KMS-11 (cell line): ENCODE data around the gene ATG101.

Source experiments
- H2AFZ ChIP-seq: fragments of 200-600 bp; sonication (generic); 2 replicates; pipeline ENCODE4 v1.6.1; 2016; ENCODE audit warnings: antibody characterized with exemption, mixed run types, low read depth
- H3K27ac ChIP-seq: fragments of 200-600 bp; sonication (generic); 2 replicates; pipeline ENCODE4 v1.6.1; 2016; ENCODE audit warnings: mild to moderate bottlenecking, mixed run types
- H3K27me3 ChIP-seq: fragments of 200-600 bp; sonication (generic); 2 replicates; pipeline ENCODE4 v1.6.1; 2017; ENCODE audit warnings: mild to moderate bottlenecking, low read depth, mixed run types, moderate library complexity; ENCODE audit not compliant: insufficient read depth
- H3K36me3 ChIP-seq: fragments of 200-600 bp; sonication (generic); 2 replicates; pipeline ENCODE4 v1.6.1; 2017; ENCODE audit warnings: mild to moderate bottlenecking, mixed run types; ENCODE audit not compliant: insufficient read depth
- H3K4me1 ChIP-seq: fragments of 200-600 bp; sonication (generic); 2 replicates; pipeline ENCODE4 v1.6.1; 2016; ENCODE audit warnings: mild to moderate bottlenecking, low read depth, mixed run types; ENCODE audit not compliant: poor library complexity, severe bottlenecking
- H3K4me2 ChIP-seq: fragments of 200-600 bp; sonication (generic); 2 replicates; pipeline ENCODE4 v1.7.0; 2016; ENCODE audit warnings: mild to moderate bottlenecking, mixed run types
- H3K4me3 ChIP-seq: fragments of 200-600 bp; sonication (generic); IDR thresholded peaks from 2 replicates; pipeline ENCODE4 v1.6.1; 2017; ENCODE audit warnings: low read depth, low read length, mixed read lengths; ENCODE audit not compliant: insufficient read depth
- H3K79me2 ChIP-seq: fragments of 200-600 bp; sonication (generic); 2 replicates; pipeline ENCODE4 v1.6.1; 2016; ENCODE audit warnings: low read depth, mixed run types; ENCODE audit not compliant: insufficient read depth
- H3K9ac ChIP-seq: fragments of 200-600 bp; sonication (generic); 2 replicates; pipeline ENCODE4 v1.6.1; 2016; ENCODE audit warnings: mild to moderate bottlenecking, mixed run types
- H4K20me1 ChIP-seq: fragments of 200-600 bp; sonication (generic); 2 replicates; pipeline ENCODE4 v1.6.1; 2016; ENCODE audit warnings: mild to moderate bottlenecking, mixed run types; ENCODE audit not compliant: insufficient read depth
- TF ChIP-seq, protein P1 (sequence below): fragments of 200-600 bp; sonication (generic); conservative IDR thresholded peaks from 2 replicates; pipeline ENCODE4 v1.6.1; 2017; ENCODE audit warnings: low read depth, mild to moderate bottlenecking, antibody characterized with exemption, low read length, moderate library complexity, mixed read lengths

The ATG101 gene

DNA sequence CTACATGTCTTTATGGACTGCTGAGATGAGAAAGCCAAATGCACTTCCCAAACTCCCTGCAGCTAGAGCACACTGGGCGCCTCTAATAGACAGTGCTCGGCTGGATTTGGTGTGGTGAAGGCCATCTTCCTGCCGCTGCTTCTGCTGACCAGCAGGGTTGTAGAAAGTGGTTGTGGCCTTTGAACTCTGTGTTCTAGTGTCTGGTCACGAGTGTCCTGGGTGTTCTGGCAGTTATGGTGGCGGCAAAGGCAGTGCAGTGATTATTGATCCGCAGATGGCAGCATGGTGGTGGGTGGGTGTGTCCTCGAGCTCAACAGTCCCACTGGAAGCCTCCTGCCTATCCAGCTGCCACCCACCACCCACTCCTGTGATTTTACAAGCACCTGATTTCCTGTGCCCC, 53.1 kb downstream of the ATG101 start:
- TF ChIP-seq, protein P1, sequence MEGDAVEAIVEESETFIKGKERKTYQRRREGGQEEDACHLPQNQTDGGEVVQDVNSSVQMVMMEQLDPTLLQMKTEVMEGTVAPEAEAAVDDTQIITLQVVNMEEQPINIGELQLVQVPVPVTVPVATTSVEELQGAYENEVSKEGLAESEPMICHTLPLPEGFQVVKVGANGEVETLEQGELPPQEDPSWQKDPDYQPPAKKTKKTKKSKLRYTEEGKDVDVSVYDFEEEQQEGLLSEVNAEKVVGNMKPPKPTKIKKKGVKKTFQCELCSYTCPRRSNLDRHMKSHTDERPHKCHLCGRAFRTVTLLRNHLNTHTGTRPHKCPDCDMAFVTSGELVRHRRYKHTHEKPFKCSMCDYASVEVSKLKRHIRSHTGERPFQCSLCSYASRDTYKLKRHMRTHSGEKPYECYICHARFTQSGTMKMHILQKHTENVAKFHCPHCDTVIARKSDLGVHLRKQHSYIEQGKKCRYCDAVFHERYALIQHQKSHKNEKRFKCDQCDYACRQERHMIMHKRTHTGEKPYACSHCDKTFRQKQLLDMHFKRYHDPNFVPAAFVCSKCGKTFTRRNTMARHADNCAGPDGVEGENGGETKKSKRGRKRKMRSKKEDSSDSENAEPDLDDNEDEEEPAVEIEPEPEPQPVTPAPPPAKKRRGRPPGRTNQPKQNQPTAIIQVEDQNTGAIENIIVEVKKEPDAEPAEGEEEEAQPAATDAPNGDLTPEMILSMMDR, result no peak
- Histone ChIP-seq H3K4me3 (no peak overlapping the region), H3K4me2 (no peak overlapping the region), H3K79me2 (no peaks in the 10 kb centered on the region), H2AFZ (no peak overlapping the region), H3K9ac (no peak overlapping the region), H4K20me1 (no peaks in the 10 kb centered on the region), H3K27me3 (peaks cover 5% of the 10 kb centered on the region; the same call in 1 of the 2 replicates), H3K27ac (no peak overlapping the region), H3K4me1 (peaks cover 43% of the 10 kb centered on the region), H3K36me3 (no peaks in the 10 kb centered on the region)

- Histone ChIP-seq H3K4me3 (no peak overlapping the region), H2AFZ (no peak overlapping the region), H3K9ac (no peak overlapping the region), H3K27ac (no peak overlapping the region), H3K4me2 (no peak overlapping the region), H3K79me2 (no peaks in the 10 kb centered on the region), H3K4me1 (peaks cover 35% of the 10 kb centered on the region), H3K36me3 (no peaks in the 10 kb centered on the region), H4K20me1 (no peaks in the 10 kb centered on the region), H3K27me3 (peaks cover 5% of the 10 kb centered on the region; the same call in 1 of the 2 replicates)
- TF ChIP-seq, protein P1, result no peak
These were observed 53.9 kb downstream of the ATG101 start for GRCh38 chr12:52123487-52124186.

DNA sequence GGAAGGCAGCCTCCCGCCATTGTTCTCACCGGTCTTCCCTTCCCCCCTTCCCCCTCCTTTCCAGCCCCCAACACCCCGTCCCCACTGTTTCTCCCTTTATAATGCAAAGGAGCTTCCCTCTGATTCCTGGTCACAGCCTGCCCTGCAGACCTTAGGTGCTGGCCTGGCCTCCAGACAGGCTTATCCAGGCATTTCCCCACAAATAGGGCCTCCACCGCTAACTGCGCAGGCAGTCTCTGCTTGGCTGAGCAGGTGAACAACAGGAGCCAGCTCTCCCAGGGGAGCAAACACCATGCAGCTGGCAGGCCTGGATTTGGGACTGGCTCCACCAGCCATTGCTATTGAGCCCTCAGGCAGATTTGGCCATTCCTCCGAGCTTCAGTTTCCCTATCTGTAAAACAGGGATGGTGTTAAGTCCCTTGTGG, 55.7 kb downstream of the ATG101 start:
- Histone ChIP-seq H2AFZ (no peak overlapping the region), H3K27ac (no peak overlapping the region), H3K27me3 (peaks cover 5% of the 10 kb centered on the region; the same call in 1 of the 2 replicates), H3K4me3 (no peak overlapping the region), H3K9ac (no peak overlapping the region), H3K79me2 (no peaks in the 10 kb centered on the region), H3K4me2 (no peak overlapping the region), H4K20me1 (no peaks in the 10 kb centered on the region), H3K4me1 (peaks cover 19% of the 10 kb centered on the region), H3K36me3 (no peaks in the 10 kb centered on the region)
- TF ChIP-seq, protein P1, result no peak

DNA sequence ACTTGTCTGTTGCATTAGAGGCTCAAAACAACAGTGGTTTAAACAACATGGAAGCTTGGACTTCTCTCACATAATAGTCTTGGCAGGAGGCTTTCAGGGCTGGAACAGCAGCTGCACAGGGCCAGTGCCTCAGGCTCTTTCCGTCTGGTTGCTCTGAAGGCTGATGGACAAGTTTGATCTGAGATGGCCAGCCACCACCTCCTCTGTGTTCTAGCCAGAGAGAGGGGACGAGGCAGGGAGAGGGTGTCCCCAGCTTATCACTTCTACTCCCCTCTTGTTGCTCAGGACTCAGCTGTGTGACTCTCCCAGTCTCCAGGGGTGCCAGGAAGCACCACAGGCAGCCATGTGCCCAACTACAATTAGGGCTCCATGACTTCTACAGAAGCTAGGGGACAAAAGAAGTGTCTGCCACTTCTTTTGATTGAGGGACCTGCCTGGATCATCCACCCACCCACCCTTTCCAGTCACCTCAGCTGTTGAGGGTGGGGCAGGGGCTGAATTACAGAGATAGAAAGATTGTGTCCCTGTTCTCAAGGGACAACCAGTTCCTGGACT, 56.3 kb downstream of the ATG101 start:
- Histone ChIP-seq H3K79me2 (no peaks in the 10 kb centered on the region), H3K27me3 (peaks cover 5% of the 10 kb centered on the region; the same call in 1 of the 2 replicates), H3K27ac (no peak overlapping the region), H4K20me1 (no peaks in the 10 kb centered on the region), H2AFZ (no peak overlapping the region), H3K36me3 (no peaks in the 10 kb centered on the region), H3K4me1 (peaks cover 13% of the 10 kb centered on the region), H3K4me3 (no peak overlapping the region), H3K4me2 (no peak overlapping the region), H3K9ac (no peak overlapping the region)
- TF ChIP-seq, protein P1, result no peak
